ENCODE measurements around the gene CHPF2. TPM values are rescaled to one million over a fixed set of nuclear protein-coding genes. Genes with fewer than 3 reads are reported as not detected.

The CHPF2 gene
- total RNA-seq, 3 donors from 2014 or later, result 51.6 to 66.3 (median 51.8) TPM

GRCh38 chr7:151235091-151235787 lies 3.0 kb downstream of the CHPF2 start:
- ATAC-seq (no peak), DNase-seq (no peak)
- Mint-ChIP-seq H3K27me3 (ENCODE audit: low read depth) (no peaks in the 10 kb centered on the region), H3K36me3 (ENCODE audit: insufficient read depth) (peaks cover 15% of the 10 kb centered on the region), H3K4me3 (peak overlapping the region; percentile 100), H3K9me3 (no peaks in the 10 kb centered on the region), H3K4me1 (ENCODE audit: low read depth) (peaks cover 28% of the 10 kb centered on the region)

GRCh38 chr7:151236406-151236805 lies 4.1 kb downstream of the CHPF2 start:
- Mint-ChIP-seq H3K4me3 (no peak overlapping the region), H3K4me1 (ENCODE audit: low read depth) (peaks cover 26% of the 10 kb centered on the region), H3K27me3 (ENCODE audit: low read depth) (no peaks in the 10 kb centered on the region), H3K36me3 (ENCODE audit: insufficient read depth) (peaks cover 15% of the 10 kb centered on the region), H3K9me3 (no peaks in the 10 kb centered on the region)
- DNase-seq, result no peak
- ATAC-seq, result no peak

DNA sequence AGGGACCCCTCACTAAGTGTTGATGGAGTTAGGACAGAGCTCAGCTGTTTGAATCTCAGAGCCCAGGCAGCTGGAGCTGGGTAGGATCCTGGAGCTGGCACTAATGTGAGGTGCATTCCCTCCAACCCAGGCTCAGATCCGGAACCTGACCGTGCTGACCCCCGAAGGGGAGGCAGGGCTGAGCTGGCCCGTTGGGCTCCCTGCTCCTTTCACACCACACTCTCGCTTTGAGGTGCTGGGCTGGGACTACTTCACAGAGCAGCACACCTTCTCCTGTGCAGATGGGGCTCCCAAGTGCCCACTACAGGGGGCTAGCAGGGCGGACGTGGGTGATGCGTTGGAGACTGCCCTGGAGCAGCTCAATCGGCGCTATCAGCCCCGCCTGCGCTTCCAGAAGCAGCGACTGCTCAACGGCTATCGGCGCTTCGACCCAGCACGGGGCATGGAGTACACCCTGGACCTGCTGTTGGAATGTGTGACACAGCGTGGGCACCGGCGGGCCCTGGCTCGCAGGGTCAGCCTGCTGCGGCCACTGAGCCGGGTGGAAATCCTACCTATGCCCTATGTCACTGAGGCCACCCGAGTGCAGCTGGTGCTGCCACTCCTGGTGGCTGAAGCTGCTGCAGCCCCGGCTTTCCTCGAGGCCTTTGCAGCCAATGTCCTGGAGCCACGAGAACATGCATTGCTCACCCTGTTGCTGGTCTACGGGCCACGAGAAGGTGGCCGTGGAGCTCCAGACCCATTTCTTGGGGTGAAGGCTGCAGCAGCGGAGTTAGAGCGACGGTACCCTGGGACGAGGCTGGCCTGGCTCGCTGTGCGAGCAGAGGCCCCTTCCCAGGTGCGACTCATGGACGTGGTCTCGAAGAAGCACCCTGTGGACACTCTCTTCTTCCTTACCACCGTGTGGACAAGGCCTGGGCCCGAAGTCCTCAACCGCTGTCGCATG lies 5.2 kb downstream of the CHPF2 start:
- no peak overlapping the region for H3K4me3 Mint-ChIP-seq

GRCh38 chr7:151238190-151238810 lies 6.0 kb downstream of the CHPF2 start:
- ATAC-seq, result no peak
- Mint-ChIP-seq H3K27me3 (ENCODE audit: low read depth) (no peaks in the 10 kb centered on the region), H3K36me3 (ENCODE audit: insufficient read depth) (peaks cover 12% of the 10 kb centered on the region)

More for the DNA sequence above, 5.2 kb downstream of the CHPF2 start:
- Mint-ChIP-seq H3K36me3 (ENCODE audit: insufficient read depth) (peaks cover 15% of the 10 kb centered on the region), H3K27me3 (ENCODE audit: low read depth) (no peaks in the 10 kb centered on the region), H3K4me1 (ENCODE audit: low read depth) (peaks cover 18% of the 10 kb centered on the region), H3K9me3 (no peaks in the 10 kb centered on the region)
- ATAC-seq (no peak), DNase-seq (no peak)

DNA sequence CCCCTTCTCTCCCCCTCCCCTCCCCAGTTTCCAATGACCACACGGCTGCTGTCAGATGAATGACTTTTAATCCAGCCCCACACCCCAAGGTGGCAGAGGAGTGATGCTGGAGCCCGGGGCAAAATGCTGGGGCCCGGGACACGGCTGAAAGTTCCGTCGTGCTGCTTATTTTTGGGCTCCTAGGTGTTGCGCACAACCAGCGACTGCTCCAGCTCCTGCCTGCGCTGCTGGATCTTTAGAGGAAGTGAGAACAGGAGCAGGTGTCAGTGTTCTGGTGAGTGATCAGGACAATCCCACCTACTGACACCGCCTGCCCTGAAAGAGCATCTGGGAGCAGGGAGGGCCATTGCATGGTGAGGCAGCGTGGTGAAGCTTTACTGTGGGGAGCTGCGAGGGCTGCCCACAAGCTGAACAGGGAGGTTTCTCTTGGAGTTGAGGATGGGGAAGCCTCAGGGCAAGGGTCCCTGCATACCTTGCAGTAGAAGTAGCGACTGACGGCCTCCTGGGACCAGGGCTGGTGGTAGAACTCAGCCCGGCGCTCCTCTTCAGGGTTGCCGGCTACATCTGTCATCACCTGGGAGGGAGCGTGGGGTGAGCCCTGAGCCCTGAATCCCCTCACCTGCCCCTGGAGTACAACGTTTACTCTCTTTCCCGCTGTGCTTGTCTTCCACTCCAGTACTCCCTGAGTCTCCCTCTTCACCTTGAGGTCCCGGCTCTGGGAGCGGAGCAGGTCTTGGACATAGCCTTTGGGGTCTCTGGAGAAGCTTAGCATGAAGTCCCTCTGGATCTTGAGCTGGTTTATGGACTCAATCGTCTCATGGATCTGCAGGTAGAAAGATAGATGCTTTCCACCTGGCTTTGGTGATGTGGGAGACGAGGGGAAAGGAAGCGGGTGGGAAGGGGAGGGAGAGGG lies 6.9 kb downstream of the CHPF2 start:
- H3K36me3 Mint-ChIP-seq (ENCODE audit: insufficient read depth), result peaks cover 7% of the 10 kb centered on the region
- no peaks in the 10 kb centered on the region for H3K27me3 Mint-ChIP-seq (ENCODE audit: low read depth)
- no peak overlapping the region for H3K4me3 Mint-ChIP-seq
- no peaks in the 10 kb centered on the region for H3K9me3 Mint-ChIP-seq
- DNase-seq, result no peak
- H3K4me1 Mint-ChIP-seq (ENCODE audit: low read depth), result peaks cover 21% of the 10 kb centered on the region
- no peak for ATAC-seq

More at GRCh38 chr7:151238190-151238810, 6.0 kb downstream of the CHPF2 start:
- no peak for DNase-seq
- Mint-ChIP-seq H3K9me3 (no peaks in the 10 kb centered on the region), H3K4me1 (ENCODE audit: low read depth) (peaks cover 19% of the 10 kb centered on the region), H3K4me3 (no peak overlapping the region)

- peaks cover 24% of the 10 kb centered on the region for H3K4me1 Mint-ChIP-seq (ENCODE audit: low read depth)
- ATAC-seq, result no peak
- H3K27me3 Mint-ChIP-seq (ENCODE audit: low read depth), result no peaks in the 10 kb centered on the region
- no peaks in the 10 kb centered on the region for H3K9me3 Mint-ChIP-seq
- no peak for DNase-seq
- H3K4me3 Mint-ChIP-seq, result no peak overlapping the region
- H3K36me3 Mint-ChIP-seq (ENCODE audit: insufficient read depth), result peaks cover 6% of the 10 kb centered on the region
These were observed 7.7 kb downstream of the CHPF2 start for GRCh38 chr7:151239837-151240459.

- DNase-seq, result no peak
- Mint-ChIP-seq H3K9me3 (no peaks in the 10 kb centered on the region), H3K4me1 (ENCODE audit: low read depth) (peaks cover 20% of the 10 kb centered on the region), H3K27me3 (ENCODE audit: low read depth) (no peaks in the 10 kb centered on the region), H3K4me3 (no peak overlapping the region), H3K36me3 (ENCODE audit: insufficient read depth) (peaks cover 5% of the 10 kb centered on the region)
- ATAC-seq, result no peak
These were observed 8.3 kb downstream of the CHPF2 start for GRCh38 chr7:151240536-151240935.

- DNase-seq (no peak), ATAC-seq (no peak)
- Mint-ChIP-seq H3K27me3 (ENCODE audit: low read depth) (peaks cover 4% of the 10 kb centered on the region), H3K36me3 (ENCODE audit: insufficient read depth) (peaks cover 4% of the 10 kb centered on the region), H3K9me3 (no peaks in the 10 kb centered on the region), H3K4me1 (ENCODE audit: low read depth) (peaks cover 22% of the 10 kb centered on the region), H3K4me3 (no peak overlapping the region)
These were observed 8.9 kb downstream of the CHPF2 start for GRCh38 chr7:151240942-151241754.

- Mint-ChIP-seq H3K9me3 (no peaks in the 10 kb centered on the region), H3K36me3 (ENCODE audit: insufficient read depth) (peaks cover 3% of the 10 kb centered on the region), H3K4me1 (ENCODE audit: low read depth) (peaks cover 22% of the 10 kb centered on the region), H3K4me3 (no peak overlapping the region), H3K27me3 (ENCODE audit: low read depth) (peaks cover 9% of the 10 kb centered on the region)
- ATAC-seq (no peak), DNase-seq (no peak)
These were observed 9.4 kb downstream of the CHPF2 start for GRCh38 chr7:151241755-151242096.

DNA sequence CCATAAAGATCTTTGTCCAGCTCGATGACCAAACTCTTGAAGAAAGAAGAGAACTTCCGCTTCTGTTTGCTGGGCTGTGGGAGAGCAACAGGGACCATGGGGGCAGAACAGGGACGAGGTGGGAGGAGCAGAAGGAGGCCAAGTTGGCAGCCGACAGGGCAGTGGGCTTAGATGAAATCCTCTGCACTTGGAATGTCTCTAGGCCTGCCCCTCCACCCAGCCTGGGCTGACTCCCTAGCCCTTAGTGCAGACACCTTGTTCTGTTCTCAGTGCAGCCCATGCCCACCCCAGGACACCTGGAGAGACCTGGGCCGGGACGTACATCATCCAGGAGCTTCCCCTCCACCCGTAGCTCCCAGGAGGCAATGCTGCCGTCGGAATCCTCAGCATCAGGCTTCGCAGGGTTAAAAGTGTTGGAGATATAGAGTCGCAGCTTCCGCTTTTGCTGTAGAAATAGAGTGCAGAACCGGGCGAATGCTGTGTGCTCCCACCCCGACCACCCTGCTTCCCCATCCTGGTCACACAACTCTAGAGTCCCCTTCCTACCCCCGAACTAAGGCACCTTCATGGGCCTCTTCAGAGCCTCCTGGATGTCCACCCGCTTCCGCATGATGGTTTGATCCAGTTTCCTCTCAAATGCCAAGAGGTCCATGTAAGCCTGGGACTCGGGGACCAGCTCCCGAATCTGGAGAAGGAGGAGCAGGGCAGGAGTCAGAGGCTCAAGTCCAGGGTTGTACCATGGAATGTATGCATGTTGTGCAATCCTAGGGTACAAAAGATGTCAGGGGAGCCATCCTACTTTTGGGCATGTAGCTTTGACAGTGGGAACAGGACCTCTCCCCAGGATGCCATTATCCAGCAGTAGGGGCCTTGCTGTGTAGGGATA lies 10.1 kb downstream of the CHPF2 start:
- Mint-ChIP-seq H3K4me1 (ENCODE audit: low read depth) (peaks cover 22% of the 10 kb centered on the region), H3K4me3 (no peak overlapping the region), H3K9me3 (no peaks in the 10 kb centered on the region), H3K27me3 (ENCODE audit: low read depth) (peaks cover 16% of the 10 kb centered on the region), H3K36me3 (ENCODE audit: insufficient read depth) (no peaks in the 10 kb centered on the region)
- DNase-seq, result no peak
- no peak for ATAC-seq

GRCh38 chr7:151243045-151243349 lies 10.7 kb downstream of the CHPF2 start:
- peaks cover 22% of the 10 kb centered on the region for H3K27me3 Mint-ChIP-seq (ENCODE audit: low read depth)
- peak overlapping the region; percentile 73 for H3K4me3 Mint-ChIP-seq
- no peaks in the 10 kb centered on the region for H3K36me3 Mint-ChIP-seq (ENCODE audit: insufficient read depth)
- H3K4me1 Mint-ChIP-seq (ENCODE audit: low read depth), result peaks cover 26% of the 10 kb centered on the region
- H3K9me3 Mint-ChIP-seq, result no peaks in the 10 kb centered on the region
- DNase-seq (no peak), ATAC-seq (no peak)

Measured in activated T-cell treated with anti-CD3 and anti-CD28 coated beads, Interleukin-2, amount 50 U/mL, for 4 hours (primary cell).